22Rv1 (cell line): ENCODE results near the gene RPLP2.

ENCODE experiments used
- ZFX ChIP-seq: fragments of 450-650 bp; IDR thresholded peaks from 2 replicates; pipeline ENCODE4 v1.6.1; 2017; ENCODE audit warnings: antibody characterized with exemption, borderline replicate concordance
- TF ChIP-seq, protein P1 (sequence below): fragments of 450-650 bp; IDR thresholded peaks from 2 replicates; pipeline ENCODE4 v1.5.1; 2017; ENCODE audit warnings: mild to moderate bottlenecking

DNA sequence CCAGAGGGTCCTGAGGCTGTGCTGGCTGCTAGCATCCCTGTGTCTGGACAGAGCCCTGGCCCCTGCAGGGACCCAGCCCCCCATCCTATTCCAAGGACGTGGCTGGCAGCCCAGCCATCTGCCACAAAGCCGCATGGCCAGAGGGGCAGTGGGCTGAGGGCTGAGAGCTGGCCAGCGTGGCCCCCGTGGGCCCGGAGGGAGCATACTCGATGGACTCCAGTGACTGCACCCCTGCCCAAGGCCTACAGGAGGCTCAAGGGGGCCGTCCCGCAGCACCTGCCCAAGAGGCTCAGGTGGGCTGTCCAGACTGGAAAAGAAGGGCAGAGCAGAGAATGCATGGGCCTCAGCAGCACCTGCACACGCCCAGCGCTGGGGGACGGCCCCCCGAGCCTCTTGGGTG is 46.0 kb downstream of the RPLP2 start:
- TF ChIP-seq, protein P1, sequence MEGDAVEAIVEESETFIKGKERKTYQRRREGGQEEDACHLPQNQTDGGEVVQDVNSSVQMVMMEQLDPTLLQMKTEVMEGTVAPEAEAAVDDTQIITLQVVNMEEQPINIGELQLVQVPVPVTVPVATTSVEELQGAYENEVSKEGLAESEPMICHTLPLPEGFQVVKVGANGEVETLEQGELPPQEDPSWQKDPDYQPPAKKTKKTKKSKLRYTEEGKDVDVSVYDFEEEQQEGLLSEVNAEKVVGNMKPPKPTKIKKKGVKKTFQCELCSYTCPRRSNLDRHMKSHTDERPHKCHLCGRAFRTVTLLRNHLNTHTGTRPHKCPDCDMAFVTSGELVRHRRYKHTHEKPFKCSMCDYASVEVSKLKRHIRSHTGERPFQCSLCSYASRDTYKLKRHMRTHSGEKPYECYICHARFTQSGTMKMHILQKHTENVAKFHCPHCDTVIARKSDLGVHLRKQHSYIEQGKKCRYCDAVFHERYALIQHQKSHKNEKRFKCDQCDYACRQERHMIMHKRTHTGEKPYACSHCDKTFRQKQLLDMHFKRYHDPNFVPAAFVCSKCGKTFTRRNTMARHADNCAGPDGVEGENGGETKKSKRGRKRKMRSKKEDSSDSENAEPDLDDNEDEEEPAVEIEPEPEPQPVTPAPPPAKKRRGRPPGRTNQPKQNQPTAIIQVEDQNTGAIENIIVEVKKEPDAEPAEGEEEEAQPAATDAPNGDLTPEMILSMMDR: no peak
- TF ChIP-seq ZFX: no peak
